HFFc6 (cell line): ENCODE data around the gene MINPP1. TPM values are rescaled to one million over a fixed set of nuclear protein-coding genes. Genes with fewer than 3 reads are reported as not detected.
A peak's percentile ranks its signal among the peaks of the same experiment; 100 is the strongest.

Experiments used
- DNase-seq: peaks from one replicate; pipeline ENCODE4 v3.0.0-alpha.2; 2018
- H3K27ac Mint-ChIP-seq: 2 replicates; pipeline ENCODE4 v1.8.0; 2020; ENCODE audit warnings: mild to moderate bottlenecking, mixed read lengths
- H3K27me3 Mint-ChIP-seq: 2 replicates; pipeline ENCODE4 v1.8.0; 2021; ENCODE audit warnings: mild to moderate bottlenecking, moderate library complexity, mixed read lengths; ENCODE audit not compliant: insufficient read depth
- H3K36me3 Mint-ChIP-seq: 2 replicates; pipeline ENCODE4 v1.8.0; 2021; ENCODE audit warnings: low read depth, mixed read lengths
- H3K4me1 Mint-ChIP-seq: 2 replicates; pipeline ENCODE4 v1.8.0; 2020; ENCODE audit warnings: low read depth, mixed read lengths
- H3K4me3 Mint-ChIP-seq: 2 replicates; pipeline ENCODE4 v1.8.0; 2020; ENCODE audit warnings: mild to moderate bottlenecking, moderate library complexity, mixed read lengths
- H3K9me3 Mint-ChIP-seq: 2 replicates; pipeline ENCODE4 v1.8.0; 2020; ENCODE audit warnings: mild to moderate bottlenecking, mixed read lengths
- CTCF ChIP-seq: fragments of 200-600 bp; sonication (generic); IDR thresholded peaks from 2 replicates; pipeline ENCODE4 v1.5.0; 2021; ENCODE audit warnings: antibody characterized with exemption, mild to moderate bottlenecking
- total RNA-seq, 6 experiments: library from RNA; stranded (reverse); fragmentation: NEBNext Ultra II Directional; extraction: Animal tissue kit (Norgen Biotek cat#: 25700); gene quantifications; 2 replicates in 1 of 6; 3 replicates in 5 of 6; pipeline ENCODE4 v1.2.3, GENCODE V29; 2021

Gene MINPP1
- total RNA-seq, 6 experiments from 2014 or later, result 32.5 to 41.4 (median 37.0) TPM

GRCh38 chr10:87532696-87533095 is 28.0 kb downstream of the MINPP1 start:
- no peak for DNase-seq
- Mint-ChIP-seq H3K27me3 (no peaks in the 10 kb centered on the region; the same call in 1 of the 2 replicates), H3K4me3 (peak overlapping the region; percentile 43), H3K36me3 (peaks cover 18% of the 10 kb centered on the region), H3K4me1 (peaks cover 40% of the 10 kb centered on the region), H3K27ac (peak overlapping the region; percentile 75), H3K9me3 (no peaks in the 10 kb centered on the region)
- TF ChIP-seq CTCF, result no peak

DNA sequence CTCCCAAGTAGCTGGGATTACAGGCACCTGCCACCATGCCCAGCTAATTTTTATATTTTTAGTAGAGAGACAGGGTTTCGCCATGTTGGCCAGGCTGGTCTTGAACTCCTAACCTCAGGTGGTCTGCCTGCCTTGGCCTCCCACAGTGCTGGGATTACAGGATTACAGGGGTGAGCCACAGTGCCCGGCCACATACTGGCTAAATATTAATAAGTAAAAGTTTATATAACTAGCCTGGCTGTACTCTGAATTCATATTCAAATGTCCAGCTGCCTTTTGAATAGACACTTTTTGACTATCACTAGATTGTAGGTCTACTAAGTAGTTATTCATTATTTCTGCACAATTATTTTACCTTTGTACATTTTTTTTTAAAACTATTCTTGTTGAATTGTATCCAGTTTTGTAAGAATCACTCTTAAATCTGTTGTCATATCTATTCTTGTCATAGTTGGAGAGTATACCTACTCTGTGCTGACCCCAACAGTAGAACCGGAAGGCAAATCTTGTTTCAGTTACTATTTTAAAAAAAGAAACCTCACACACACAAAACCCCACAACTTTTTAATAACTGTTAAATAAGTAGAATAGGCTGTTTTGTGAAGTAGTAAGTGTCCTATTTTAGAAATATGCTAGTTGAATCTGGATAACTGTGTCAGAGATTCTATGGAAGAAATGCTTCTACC is 29.6 kb downstream of the MINPP1 start:
- H3K27me3 Mint-ChIP-seq, result no peaks in the 10 kb centered on the region; the same call in 1 of the 2 replicates
- peaks cover 56% of the 10 kb centered on the region for H3K4me1 Mint-ChIP-seq
- TF ChIP-seq CTCF, result no peak
- H3K36me3 Mint-ChIP-seq, result peaks cover 13% of the 10 kb centered on the region
- H3K4me3 Mint-ChIP-seq, result no peak overlapping the region
- no peak for DNase-seq
- 0 out of 2 replicates have a peak overlapping the region, but pooled peaks have one; percentile 48 for H3K27ac Mint-ChIP-seq
- H3K9me3 Mint-ChIP-seq, result no peaks in the 10 kb centered on the region

GRCh38 chr10:87538092-87539015 is 33.7 kb downstream of the MINPP1 start:
- Mint-ChIP-seq H3K27ac (peak overlapping the region; percentile 81), H3K4me1 (peaks cover 80% of the 10 kb centered on the region), H3K9me3 (peaks cover 11% of the 10 kb centered on the region), H3K27me3 (peaks cover 1% of the 10 kb centered on the region; the same call in 1 of the 2 replicates), H3K4me3 (peak overlapping the region; percentile 63), H3K36me3 (peaks cover 39% of the 10 kb centered on the region)
- TF ChIP-seq CTCF, result no peak
- DNase-seq, result no peak

DNA sequence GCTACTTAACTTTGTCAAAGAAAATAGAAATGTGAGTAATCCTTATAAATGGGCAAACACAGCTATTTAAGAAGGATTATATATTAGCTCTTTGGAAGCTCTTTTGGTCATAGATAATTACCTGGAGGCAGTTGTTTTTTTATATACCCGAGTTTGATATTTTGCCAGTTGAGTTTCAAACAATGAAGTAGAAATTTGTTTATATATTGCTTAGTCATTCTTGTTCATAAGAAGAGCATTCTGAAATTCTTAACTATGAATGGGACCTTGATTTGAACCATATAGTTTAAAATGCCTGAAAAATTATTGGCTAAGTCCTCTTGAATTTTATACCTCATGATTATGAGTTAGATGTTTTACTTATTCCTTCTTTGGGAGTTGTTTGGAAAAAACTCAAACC is 36.4 kb downstream of the MINPP1 start:
- DNase-seq, result peak; percentile 69
- Mint-ChIP-seq H3K27ac (peak overlapping the region; percentile 71), H3K4me3 (peak overlapping the region; percentile 11; the same call in 1 of the 2 replicates)

More for the DNA sequence above, 36.4 kb downstream of the MINPP1 start:
- Mint-ChIP-seq H3K9me3 (peaks cover 15% of the 10 kb centered on the region), H3K4me1 (peaks cover 87% of the 10 kb centered on the region), H3K27me3 (peaks cover 1% of the 10 kb centered on the region; the same call in 1 of the 2 replicates), H3K36me3 (peaks cover 47% of the 10 kb centered on the region)
- no peak for TF ChIP-seq CTCF
